GM19025 (cell line): Measurements from ENCODE around the gene GCK.

Experiments
- ATAC-seq: cut with Tn5 transposase; IDR thresholded peaks from one replicate; pipeline ENCODE4 v1.9.1; 2021; ENCODE audit warnings: mild to moderate bottlenecking, low read depth, moderate library complexity; ENCODE audit not compliant: unreplicated experiment

GCK gene

DNA sequence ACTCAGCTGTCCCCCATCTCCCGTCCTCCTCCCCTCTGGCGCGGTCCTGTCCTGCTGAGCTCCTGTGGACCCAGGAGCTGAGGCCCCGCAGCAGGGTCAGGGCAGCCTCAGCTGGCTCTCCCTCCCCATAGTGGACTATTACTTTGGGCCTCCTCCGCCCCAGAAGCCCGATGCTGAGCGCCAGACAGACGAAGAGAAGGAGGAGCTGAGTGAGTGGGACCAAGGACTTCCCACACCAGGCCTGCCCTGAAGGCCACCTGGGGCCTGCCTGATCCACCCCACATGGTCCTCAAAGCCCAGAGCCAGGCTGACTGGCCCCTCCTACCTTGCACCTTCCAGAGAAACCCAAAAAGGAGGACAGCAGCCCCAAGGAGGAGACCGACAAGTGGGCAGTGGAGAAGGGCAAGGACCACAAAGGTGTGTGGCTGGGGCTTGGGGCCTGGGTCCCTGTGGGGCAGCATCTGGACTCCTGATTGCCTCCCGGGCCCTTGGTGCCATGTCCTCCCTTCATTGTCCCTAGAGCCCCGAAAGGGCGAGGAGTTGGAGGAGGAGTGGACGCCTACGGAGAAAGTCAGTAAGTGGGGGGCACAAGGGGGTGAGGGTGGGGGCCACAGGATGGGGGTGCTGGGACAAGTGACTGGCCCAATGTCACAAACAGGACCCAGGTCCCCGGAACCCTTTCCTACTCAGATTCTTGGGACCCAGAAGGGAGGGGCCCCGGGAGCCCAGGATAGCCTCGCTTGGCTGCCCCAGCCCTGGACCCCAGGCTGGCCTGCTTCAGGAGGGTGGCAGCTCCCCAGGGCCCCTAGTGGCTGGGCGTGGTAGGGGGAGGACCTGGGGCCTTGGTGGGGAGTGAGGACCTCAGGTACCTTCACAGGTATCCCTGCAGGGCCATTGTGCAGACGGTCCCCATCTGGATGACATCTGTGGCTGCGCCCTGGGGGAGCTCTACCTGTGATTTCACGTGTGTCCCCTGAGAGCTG lies 80.2 kb downstream of the GCK start:
- ATAC-seq, result no peak

DNA sequence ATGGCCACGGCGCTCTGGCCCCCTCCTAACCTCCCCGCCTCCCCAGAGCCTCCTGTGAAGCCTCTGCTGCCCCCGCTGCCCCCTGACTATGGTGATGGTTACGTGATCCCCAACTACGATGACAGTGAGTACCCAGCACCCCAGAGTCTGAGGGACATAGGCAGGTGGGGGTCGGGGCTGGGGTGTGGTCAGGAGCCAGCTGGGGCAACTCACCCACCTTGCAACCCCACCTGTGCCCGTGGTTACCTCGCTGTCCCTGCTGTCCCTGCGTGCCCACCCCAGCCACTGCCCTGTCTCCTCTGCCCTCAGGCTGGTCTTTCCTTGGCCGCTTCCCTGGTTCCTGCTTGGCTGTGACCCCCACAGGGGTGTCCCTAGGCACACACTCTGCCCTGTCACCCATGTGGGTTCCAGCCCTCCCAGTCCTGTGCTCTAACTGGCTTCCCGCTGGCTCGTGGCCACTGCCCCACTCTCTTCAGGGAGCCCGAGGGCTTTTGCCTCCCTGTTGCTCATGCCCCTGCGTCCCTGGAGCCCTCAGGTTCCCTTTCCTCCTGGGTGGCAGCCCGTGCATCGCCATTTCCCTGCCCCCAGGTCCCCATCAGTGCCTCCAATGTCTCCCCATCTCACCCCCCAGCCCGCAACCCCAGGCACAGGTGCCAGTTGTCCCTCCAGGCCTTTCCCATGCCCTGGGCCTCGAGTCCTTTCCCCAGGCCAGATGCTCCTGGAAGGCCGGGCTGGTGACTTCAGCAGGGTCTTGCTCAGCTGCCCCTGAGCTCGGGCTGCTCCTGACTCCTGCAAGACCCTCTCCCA lies 81.1 kb downstream of the GCK start:
- ATAC-seq, result no peak

DNA sequence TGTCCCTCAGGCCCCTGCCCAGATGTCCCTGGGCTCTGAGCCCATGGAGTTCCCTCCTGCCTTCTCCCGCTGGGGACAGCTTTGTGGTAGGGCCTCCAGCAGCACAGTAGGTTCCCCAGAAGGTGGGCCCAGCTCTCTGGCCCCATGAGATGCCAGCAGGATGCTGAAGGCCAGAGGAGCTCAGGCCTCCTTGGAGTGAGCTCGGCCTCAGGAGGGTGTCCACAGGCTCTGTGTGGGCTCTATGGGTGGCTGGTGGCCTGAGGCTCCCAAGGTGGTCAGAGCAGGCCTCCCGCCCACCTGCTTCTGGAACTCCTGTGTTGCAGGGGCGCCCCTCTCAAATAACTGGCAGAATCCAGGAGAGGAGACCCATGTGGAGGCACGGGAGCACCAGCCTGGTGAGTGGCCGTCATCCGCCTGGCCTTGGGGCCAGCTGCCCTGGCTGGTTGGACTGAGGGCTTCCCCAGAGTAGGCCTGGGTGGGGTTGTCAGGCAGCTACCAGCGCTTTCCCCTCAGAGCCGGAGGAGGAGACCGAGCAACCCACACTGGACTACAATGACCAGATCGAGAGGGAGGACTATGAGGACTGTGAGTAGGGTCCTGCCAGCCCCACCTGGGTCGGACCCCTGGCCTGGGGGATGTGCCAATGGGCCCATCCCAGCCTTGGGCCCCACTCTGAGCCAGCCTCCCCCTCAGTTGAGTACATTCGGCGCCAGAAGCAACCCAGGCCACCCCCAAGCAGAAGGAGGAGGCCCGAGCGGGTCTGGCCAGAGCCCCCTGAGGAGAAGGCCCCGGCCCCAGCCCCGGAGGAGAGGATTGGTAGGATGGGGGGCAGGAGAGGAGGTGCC lies 81.9 kb downstream of the GCK start:
- ATAC-seq, result no peak

DNA sequence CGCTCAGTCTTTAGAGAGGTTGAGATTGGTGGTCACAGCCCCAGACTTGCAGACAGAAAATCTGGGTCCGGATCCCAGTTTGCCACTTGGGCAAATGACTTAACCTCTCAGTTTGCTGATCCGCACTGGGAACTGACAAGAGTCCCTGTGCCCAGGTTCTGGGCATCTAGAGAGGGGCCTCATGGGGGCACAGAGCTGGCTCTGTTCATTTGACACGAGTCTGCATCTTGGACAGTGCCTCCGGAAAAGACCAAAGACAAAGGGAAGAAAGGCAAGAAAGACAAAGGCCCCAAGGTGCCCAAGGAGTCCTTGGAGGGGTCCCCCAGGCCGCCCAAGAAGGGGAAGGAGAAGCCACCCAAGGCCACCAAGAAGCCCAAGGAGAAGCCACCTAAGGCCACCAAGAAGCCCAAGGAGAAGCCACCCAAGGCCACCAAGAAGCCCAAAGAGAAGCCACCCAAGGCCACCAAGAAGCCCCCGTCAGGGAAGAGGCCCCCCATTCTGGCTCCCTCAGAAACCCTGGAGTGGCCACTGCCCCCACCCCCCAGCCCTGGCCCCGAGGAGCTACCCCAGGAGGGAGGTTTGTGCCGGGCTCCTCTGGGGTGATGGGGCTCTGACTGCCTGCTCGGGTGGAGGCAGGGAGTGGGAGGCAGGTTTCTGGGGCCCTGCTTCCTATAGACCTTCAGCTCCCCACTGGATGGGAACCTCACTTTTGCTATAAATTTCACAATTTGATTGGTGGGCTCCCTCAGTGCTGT lies 82.8 kb downstream of the GCK start:
- no peak for ATAC-seq

DNA sequence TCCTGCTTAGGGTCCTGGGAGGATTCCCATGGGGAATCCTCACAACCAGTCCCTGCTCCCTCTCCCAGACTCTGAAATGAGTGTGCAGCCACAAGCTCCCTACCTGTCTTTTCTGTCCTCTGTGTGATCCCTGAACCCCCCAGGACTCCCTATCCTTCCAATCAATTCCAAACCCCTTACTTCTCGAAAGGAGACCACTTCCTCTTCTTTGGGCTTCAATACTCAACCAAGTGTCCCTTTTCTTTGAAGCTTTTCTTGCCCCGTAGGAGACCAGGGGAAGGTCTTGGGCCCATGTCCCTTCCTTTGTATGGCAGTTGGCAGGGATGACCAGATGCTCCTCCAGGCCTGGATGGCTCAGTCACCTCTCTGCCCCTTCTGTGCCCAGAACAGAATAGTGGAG lies 83.4 kb downstream of the GCK start:
- no peak for ATAC-seq

DNA sequence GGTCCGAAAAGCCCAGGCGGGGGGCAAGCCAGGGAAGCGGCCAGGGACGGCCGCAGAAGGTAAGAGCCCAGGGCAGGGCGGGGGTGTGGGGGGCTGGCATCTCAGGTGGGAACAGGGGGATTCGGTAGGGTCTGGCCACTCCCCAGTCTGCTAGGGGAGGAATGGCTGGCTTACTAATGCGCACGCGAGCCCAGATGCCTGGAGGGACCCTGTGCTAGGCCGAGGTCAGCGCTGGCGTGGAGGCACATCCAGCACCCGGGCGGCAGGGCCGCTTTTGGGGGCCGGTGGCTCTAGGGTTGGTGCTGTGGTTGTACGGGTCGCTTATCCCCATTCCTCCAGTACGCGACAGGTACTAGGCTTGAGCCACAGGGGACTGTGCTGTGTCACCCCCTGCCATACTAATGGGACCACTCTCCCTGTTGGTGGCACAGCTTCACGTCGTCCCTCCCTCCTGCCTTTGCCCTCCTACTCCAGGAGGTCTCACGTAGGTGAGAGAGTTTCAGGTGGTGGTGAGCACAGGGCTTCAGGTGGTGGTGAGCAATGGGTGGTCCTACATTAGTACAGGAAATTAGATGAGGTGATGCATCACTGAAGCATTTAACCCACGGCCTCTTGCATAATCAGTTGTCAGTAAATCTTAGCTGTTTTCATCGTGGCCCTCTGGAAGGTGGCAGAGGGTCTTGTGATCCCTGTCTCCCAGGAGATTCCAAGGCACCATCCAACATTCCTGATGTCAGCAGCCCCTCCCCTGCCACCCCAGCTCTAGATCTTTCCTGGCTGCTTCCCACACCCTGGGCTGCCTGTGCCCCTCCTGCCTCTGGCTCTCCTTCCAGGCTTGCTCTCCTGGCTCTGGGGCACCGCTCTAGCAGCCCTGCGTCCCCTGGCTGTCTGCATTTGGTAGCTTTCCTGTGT lies 84.1 kb downstream of the GCK start:
- ATAC-seq, result no peak

DNA sequence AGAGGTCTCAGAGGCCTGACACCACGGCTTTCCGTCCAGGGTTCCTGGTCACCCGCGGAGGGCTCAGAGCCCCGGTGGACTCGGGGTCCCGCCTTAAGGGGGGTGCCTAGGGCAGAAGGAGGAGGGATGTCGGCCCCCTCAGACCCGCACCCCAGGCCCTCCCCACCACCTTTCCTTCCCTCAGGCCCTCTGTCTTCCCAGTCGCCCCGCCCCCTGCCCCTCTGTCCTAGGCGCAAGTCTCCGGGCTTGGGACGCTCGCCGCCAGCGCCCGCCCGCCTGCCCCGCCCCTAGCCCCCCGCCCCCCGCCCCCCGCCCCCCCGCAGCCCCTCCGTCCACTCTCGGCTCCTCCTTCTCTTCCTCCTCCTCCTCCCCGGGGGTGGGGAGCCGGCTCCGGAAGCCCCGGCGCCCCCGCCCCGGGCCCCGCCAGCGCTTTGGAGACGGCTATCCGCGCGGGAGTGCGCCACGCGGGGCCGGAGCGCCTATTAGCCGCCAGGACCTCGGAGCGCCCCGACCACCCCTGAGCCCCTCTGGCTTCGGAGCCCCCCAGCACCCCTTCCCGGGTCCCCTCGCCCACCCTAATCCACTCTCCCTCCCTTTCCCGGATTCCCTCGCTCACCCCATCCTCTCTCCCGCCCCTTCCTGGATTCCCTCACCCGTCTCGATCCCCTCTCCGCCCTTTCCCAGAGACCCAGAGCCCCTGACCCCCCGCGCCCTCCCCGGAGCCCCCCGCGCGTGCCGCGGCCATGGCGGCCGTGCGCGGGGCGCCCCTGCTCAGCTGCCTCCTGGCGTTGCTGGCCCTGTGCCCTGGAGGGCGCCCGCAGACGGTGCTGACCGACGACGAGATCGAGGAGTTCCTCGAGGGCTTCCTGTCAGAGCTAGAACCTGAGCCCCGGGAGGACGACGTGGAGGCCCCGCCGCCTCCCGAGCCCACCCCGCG lies 85.0 kb downstream of the GCK start, which contains the start of gene AEBP1:
Gene AEBP1, plus strand, starts transcription at position 423 of the 937 bp plus-strand sequence. Its CDS starts 321 bp downstream, at position 744.
- ATAC-seq, result no peak

DNA sequence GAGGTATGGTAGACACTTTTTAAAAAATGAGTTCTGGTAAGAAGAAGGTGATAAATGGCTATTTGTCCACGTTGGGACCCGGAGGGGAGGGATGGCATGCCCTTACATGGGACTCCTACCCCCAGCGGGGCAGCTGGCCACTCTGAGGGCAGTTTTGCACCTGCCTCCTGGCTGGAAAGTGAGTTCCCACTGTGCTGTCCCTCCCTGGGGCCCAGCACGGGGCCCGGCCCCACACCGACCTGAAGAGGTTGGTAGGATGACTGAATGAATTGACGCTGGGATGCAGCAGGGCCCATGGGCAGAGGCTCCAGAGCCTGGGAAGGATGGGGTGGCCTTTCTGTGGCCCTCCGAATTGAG lies 85.7 kb downstream of the GCK start:
- no peak for ATAC-seq

DNA sequence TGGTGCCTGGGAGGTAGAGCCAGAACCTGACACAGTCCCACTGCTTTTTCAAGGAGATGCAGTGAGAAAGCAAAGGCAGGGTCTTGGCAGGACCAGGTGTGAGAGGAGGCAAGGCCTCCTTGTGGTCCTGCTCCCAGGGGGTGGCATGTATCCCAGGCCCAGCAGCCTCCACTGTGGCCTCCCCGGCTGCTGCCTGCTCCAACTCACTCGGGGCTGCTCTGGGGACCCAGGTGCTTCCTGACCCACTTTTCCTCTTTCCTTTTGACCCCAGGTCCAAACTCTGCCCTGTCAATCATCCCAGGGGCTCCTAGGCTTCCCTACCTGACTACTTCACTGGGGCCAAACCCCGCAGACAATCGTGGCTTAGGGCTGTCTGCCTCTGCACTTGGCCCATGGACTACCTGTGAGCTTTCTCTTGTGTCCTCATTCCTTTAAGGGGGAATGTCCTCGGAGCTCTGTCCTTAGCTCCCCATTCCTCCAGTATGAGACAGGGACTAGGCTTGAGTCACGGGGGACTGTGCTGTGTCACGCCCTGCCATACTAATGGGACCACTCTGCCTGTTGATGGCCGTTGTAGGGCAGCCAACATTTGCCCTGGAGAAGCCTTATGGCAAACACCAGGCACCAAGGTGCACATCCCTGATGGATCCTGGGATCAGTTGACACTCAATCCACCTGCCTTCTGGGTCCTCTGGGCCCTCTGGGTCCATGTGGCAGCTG lies 86.2 kb downstream of the GCK start:
- no peak for ATAC-seq

DNA sequence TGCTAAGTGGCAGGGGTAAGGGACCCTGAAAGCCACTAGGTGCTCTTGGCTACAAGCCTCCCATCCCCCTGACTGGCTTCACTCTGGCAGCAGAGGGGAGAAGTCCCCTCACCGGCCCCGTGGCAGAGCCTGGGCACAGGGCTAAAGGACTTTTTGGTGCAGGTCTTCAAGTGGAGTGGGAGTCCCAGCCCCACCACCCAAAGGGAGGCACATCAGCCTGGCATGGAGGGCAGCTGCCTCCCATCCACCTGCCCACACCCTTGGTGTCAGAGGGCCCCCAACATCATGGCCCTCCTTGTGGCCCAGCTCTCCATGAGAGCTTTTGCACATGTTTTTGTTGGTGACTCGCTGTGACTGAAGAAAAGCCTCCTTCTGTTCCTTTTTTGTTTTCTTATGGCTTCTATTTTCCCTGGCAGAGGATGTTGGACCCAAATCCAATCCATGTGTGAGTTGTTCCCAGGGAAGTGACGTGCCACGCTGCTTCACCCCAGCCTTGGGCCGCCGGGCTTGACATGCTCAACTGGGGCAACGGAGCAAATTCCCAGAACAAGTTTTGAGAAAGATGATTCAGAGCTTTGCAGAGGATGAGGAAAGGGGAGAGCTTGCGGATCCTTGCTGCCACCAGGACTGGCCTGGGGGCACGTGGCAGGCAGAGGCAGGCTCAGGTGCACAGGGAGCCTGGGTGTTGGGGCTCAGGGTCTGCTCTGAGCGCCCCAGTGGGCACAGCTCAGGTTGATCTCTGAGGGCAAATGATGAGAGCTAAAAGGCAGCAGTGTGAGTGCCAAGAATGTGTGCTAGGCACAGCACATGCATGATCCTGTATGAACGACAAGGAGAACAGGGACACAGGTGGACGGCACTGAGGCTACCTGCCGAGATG lies 87.0 kb downstream of the GCK start:
- ATAC-seq, result no peak

DNA sequence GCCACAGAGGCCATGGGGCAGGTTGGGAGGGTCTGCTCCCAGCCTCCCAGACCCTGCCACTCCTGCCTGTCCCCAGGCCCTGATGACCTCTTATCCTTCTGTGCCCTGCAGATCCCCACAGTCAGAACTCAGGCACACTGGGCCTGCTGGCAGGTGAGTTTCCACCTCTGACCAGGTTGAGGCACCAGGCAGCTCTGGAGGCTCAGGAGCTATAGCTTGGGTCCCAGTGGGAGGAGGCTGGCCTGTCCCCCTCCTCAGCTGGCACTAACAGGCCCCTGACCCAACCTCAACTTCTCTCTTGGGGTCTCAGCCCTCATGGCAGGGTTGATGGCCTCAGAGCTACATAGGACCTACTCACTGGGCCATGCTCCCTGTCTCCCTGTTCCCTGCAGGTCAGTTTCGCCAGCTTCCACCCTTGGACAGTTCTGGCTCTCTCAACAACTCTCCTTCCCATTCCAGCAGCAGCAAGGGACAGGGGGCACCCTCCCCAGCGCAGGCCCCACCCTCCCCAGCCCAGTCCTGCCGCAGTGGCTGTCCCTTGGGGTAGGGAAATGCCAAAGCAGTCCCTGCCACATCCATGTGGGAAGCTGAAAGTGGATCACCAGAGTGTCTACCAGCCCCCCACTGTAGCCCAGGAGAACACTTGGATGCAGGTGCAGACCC lies 87.8 kb downstream of the GCK start:
- no peak for ATAC-seq

DNA sequence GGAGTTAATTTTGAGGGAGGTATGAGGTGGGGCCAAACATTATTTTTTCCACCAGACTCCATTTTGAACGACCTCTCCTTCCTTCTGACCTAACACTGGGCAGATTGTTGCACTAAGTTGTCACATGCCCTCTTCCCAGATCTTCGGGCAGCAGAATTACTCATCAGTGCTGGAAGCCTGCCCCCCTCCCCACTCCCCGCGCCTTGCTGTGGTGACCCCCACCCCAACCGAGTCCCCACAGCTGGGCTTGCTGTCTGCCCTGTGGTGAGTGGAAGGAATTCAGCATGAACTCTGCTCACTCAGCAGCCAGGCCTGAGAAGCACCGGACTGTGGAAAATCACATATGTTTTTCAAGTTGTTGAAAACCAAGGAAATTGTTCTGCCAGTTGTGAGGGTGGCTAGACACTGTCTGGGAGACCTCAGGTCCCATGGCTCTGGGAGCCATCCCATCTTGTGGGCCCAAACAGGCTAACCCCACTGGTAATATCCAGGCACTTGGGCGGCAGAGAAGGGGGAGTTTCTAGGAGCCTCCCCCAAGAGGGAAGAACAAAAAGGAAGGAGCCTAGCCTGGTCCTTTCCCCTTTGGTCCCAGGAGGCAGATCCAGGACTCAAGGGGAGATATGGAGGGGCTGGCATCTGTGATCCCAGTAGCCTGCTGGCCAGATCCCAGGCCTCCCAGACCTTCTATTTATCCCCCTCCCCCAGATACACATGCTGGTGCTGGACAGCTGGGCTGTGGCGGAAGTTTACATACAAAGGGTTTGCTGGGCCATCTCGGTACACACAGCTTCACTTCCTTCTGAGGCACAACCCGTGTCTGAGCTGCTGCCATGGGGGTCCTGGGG lies 88.6 kb downstream of the GCK start:
- no peak for ATAC-seq

DNA sequence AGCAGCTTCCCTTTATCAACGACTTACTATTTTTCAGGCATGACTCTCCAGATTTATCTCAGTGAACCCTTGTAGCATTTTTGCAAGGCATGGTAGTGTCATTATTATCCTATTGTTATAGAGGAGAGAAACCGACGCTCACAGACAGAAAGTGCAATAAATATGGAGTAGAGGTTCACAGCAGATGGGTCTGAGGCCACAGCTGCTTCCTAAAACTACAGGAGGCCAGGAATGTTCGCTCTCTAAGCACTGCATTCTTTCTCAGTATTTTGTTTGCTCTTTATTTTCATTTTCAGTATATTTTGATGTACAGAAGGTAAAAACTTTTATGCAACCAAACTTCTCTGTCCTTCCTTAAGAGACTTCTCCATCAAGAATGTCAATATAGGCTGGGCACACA lies 89.6 kb downstream of the GCK start:
- no peak for ATAC-seq

DNA sequence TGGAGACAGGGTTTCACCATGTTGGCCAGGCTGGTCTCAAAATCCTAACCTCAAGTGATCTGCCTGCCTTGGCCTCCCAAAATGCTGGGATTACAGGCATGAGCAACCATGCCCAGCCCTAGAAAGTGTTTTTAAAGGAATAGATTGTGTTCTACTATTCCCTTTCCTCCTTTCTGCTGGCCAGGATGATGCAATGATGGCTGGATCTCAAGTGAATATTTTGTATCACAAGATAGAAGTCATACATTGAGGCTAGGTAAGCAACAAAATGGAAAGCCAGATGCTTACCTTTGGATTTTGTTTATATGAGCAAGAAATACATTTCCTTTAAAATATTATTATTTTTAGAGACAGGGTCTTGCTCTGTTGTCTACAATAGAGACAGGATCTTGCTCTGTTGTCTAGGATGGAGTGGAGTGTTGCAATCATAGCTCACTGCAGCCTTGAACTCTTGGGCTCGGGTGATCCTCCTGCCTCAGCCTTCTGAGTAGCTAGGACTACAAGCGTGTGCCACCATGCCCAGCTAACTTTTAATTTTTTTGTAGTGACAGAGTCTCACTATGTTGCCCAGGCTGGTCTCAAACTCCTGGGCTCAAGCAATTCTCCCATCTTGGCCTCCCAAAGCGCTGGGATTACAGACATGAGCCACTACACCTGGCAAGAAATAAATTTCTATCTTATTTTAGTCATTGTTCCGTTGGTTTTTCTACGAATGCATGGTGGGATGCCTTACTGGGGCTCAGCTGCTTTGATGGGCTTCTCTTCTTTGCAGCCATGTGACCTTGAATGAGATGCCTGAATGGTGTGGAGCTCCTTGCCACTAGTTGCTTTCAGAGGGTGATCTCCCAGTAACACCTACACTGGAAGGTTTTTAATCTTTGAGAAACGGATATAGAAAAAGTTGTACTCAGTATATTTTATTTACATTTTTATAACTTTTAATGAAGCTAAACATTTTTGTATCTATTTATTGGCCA lies 90.9 kb downstream of the GCK start:
- ATAC-seq, result no peak
